Measurements from ENCODE around the gene SPR.
"Not testable (repeated sequence)": the region's sequence is repeated elsewhere in the genome, so short reads cannot be mapped to it uniquely, and the experiment has no call there.

The SPR gene

DNA sequence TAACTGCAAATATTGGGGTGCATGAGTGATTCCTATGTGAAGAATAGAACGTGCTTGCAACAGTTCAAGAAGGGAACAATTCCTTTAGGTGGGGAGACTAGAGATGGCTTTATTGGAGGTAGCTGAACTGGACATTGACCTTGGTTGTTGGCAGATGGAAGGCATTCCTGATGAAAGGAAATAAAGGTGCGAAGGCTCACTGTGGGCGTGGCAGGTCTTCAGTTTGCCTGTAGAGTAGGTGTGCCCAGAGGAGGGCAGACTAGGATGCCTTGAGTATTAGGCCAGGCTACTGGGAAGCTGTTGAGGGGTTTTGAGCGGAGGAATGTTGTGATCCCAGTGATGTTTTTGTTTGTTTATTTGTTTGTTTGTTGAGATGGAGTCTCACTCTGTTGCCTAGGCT is 2.8 kb downstream of the SPR start:
- FAIRE-seq, result no peak

- no peak for FAIRE-seq
These were observed 4.0 kb downstream of the SPR start for GRCh38 chr2:72891091-72891818.

DNA sequence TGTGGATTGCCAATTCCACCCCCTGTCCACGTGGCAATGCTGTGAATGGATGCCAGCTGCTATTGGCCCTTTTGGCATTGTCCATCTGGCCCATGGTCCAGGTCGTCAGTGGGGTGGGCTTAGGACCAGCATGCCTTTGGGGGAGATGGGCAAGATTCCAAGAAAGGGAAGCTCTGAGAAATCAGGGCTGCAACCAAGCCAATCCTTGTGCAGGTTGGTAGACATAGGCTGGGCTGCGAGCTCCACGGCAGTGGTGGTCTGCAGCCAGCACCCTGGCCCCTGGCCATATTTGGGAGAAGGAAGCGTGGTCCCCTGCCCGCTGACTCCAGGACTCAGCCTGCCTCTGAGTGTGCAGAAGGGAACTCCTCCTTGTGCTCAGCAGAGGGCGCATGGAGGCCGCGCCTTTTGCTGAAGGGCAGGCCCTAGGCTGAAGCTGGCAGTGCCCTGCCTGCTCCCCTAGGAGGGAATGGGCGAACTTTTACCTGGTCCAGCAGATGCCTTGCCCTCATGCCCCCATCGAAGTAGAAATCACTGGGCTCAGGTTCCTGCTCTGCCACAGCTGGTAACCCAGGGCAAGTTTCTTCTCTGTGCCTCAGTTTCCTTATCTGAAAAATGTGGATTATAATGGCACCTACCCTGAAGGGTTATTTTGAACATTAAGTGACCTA is 5.4 kb downstream of the SPR start:
- no peak for FAIRE-seq

- FAIRE-seq, result no peak
These were observed 6.5 kb downstream of the SPR start for GRCh38 chr2:72893594-72894319.

GRCh38 chr2:72894514-72894913 is 7.3 kb downstream of the SPR start:
- FAIRE-seq, result no peak

- no peak for FAIRE-seq
These were observed 7.9 kb downstream of the SPR start for GRCh38 chr2:72895154-72895553.

DNA sequence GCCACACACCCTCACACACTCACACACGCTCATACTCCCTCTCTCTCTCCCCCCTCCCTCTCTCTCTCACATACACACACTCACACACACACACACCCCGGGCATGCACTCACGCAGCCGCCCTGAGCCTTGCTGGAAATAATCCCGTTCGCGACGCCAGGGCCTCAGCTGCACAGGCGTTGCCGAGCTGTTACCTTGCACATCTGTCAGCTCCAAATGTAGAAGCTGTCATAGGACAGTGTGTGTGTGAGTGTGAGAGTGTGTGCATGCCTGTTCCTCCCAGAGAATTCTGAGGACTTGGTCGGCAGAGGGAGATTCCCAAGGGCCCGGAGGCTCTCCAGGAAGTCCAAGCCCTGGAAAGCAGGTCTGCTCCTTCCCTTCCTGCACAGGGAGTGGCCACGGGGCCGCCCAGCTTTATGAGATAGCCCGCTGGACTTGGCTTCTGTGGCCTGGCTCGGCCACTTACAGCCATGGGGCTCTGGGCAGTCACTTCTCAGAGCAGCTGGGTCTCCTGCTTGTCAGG is 8.6 kb downstream of the SPR start:
- no peak for FAIRE-seq

DNA sequence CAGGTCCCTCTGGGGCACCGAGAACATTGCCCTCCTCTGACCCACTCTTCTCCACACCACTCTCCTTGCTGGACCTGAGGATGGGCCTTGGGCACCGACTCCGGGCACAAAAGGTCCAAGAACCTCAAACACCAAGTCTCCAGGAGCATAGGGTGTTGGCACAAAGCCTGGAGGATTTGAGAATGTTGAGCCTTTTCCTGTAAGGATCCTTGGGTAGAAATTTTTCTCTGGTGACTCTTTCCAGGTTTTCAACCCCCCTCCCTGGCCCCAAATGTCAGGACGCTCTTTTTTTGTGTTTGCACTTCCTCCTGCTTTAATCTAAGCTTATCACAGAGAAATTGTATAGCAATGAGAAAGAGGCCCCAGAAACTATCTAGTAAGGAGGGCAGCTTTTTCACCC is 9.2 kb downstream of the SPR start:
- FAIRE-seq, result no peak

DNA sequence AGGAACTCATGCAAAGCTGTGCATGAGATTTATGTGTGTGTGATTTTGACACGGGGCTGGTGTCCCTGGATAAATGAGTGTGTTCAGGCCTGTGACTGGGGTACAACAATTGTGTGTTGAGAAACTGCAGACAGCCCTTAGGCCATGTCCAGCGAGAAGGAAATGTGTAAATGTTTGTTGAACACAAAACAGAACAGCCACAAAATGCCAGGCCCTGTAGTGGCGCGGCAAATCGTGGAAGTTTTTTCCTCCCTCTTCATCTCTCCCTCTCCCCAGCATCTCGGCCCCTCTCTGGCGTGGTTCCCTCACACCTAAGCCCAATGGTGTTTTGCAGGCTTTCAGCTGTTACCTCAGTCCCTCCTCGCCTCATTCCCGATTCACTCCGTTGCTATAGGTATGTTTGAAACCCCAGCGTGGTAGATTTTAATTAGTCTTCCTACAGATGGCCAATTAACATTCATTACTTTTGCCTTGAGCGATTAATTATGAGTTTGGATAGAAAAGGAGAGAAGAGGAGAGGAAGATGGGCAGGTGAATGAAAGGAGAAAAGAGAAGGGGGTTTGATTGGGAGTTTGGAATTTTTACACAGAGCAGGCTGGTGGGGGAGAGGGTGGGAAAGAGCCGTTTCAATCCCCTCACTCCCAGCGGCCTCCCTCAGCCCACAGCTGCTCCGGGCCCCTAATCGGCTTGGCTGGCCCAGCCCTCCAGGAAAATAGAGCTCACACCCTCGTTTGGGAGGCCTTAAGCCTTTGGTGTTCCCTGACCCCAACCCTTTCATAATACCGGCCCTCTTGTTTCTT is 10.8 kb downstream of the SPR start:
- no peak for FAIRE-seq

GRCh38 chr2:72898585-72898906 is 11.3 kb downstream of the SPR start:
- no peak for FAIRE-seq

- no peak for FAIRE-seq
These were observed 13.1 kb downstream of the SPR start for GRCh38 chr2:72900191-72900825.

GRCh38 chr2:72901426-72901825 is 14.2 kb downstream of the SPR start:
- no peak for FAIRE-seq

DNA sequence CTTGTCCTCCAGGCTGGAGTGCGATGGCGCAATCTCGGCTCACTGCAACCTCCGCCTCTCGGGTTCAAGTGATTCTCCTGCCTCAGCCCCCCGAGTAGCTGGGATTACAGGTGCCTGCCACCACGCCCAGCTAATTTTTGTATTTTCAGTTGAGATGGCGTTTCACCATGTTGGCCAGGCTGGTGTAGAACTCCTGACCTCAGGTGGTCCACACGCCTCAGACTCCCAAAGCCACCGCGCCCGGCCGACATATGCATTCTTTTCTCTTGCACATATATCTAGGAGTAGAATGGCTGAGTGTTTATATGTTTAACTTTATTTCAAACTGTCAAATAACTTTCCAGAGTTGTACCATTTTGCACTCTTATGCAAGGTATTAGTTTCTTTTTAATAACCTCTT is 20.2 kb downstream of the SPR start:
- FAIRE-seq, result not testable (repeated sequence)

DNA sequence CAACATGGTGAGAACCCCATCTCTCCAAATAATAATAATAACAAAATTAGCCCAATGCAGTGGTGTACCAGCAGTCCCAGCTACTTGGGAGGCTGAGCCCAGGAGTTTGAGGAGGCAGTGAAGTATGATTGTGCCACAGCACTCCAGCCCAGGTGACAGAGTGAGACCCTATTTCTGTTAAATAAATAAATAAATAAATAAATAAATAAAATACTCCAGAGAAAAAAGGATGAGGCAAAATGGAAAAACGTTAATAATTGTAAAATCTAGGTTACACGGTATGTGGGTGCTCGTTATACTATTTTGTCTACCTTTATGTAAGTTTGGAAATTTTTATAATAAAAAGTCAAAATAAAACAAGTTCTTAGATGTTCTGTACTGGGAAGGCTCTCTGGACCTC is 21.5 kb downstream of the SPR start:
- FAIRE-seq, result no peak

GRCh38 chr2:72911256-72911655 is 24.0 kb downstream of the SPR start:
- no peak for FAIRE-seq

- no peak for FAIRE-seq
These were observed 26.4 kb downstream of the SPR start for GRCh38 chr2:72913486-72914205.

DNA sequence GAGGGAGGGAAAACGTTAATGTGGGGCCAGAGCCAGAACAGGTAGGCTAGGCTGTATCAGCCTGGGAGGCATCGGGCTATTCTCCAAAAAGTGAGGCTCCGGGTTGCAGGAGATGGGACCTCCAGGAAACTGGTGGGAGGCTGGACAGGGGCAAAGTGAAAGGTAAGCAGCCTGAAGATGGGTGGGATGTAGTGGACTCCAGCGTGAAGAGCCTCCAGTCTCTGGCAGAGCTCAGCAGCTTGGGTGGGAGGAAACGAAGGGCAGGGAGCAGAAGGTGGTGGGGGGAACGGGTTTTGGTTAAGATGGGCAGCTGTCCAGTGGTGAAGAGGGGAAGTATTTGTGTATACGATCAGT is 27.0 kb downstream of the SPR start:
- no peak for FAIRE-seq

GRCh38 chr2:72914589-72915319 is 27.5 kb downstream of the SPR start:
- FAIRE-seq, result no peak

GRCh38 chr2:72915320-72915906 is 28.2 kb downstream of the SPR start:
- no peak for FAIRE-seq

DNA sequence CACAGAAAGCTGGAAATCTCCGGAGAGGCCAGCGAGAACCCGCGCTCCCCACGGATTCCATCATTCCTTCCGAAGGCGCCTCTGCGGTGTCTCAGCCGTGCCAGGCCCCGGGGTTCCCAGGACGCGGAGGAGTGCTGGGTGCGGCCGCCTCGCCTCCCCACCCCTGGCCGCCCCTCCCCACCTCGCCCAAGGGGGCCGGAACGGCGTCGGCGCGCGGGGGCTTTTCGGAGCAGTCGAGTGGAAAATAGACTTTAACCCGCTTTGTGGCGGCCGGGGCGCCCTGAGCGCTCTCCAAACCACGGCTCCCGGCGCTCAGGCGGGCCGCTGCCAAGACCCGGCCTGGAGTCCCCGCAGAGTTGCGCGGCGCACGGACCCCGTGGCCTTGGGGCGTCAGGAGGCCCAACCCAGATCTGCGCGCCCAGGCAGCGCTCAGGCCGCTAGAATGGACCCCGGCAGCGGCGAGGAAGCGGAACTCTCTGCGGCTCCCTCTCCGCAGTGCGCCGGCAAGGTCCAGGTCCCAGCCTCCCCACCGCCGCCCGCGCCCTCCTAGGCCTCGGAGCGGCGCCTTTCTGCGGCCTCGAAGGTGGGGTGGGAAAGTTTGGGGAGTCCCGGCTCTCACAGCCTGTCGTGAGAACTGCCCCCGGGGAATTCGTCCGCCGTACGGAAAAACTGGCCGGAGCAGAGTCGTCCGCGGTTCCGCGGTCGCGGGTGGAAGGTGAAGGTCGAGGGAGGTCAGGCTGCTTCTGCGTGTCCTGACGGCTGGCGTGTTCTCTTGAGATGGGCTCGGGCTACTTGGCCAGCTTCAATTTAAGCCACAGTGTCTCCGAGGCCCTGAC is 28.9 kb downstream of the SPR start:
- no peak for FAIRE-seq
